ENCODE data around the gene RMDN3. TPM values are rescaled to one million over a fixed set of nuclear protein-coding genes. Genes with fewer than 3 reads are reported as not detected.
A peak's percentile ranks its signal among the peaks of the same experiment; 100 is the strongest.

Gene RMDN3, protein sequence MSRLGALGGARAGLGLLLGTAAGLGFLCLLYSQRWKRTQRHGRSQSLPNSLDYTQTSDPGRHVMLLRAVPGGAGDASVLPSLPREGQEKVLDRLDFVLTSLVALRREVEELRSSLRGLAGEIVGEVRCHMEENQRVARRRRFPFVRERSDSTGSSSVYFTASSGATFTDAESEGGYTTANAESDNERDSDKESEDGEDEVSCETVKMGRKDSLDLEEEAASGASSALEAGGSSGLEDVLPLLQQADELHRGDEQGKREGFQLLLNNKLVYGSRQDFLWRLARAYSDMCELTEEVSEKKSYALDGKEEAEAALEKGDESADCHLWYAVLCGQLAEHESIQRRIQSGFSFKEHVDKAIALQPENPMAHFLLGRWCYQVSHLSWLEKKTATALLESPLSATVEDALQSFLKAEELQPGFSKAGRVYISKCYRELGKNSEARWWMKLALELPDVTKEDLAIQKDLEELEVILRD
- 43.1 TPM for polyA plus RNA-seq (ENCODE audit: insufficient read length)
- long read RNA-seq, donor 1, transcript RMDN3-202 (13 exons, 2,251 nt) = major isoform, 5 of 5 reads
- long read RNA-seq, donor 1, partial matches to known transcripts = 0 of 5 reads
- long read RNA-seq, donor 1, other reads (novel, unspliced or antisense) = 0 of 5 reads
- long read RNA-seq, donor 2, transcript RMDN3-202 (13 exons, 2,251 nt) = major isoform, 5 of 5 reads
- long read RNA-seq, donor 2, partial matches to known transcripts = 0 of 5 reads
- long read RNA-seq, donor 2, other reads (novel, unspliced or antisense) = 0 of 5 reads
- long read RNA-seq, donor 3, partial matches to known transcripts = 0 of 5 reads
- long read RNA-seq, donor 3, other reads (novel, unspliced or antisense) = 0 of 5 reads
- long read RNA-seq, donor 4 = 0 reads
- long read RNA-seq, donor 5, transcript RMDN3-202 (13 exons, 2,251 nt) = major isoform, 11 of 12 reads
- long read RNA-seq, donor 5, partial matches to known transcripts = 0 of 12 reads
- long read RNA-seq, donor 5, other reads (novel, unspliced or antisense) = 0 of 12 reads
- long read RNA-seq, donor 6, transcript RMDN3-202 (13 exons, 2,251 nt) = major isoform, 7 of 8 reads
- long read RNA-seq, donor 6, partial matches to known transcripts = 0 of 8 reads
- long read RNA-seq, donor 6, other reads (novel, unspliced or antisense) = 0 of 8 reads
- long read RNA-seq, donor 7, transcript RMDN3-202 (13 exons, 2,251 nt) = major isoform, 14 of 14 reads
- long read RNA-seq, donor 7, partial matches to known transcripts = 0 of 14 reads
- long read RNA-seq, donor 7, other reads (novel, unspliced or antisense) = 0 of 14 reads
- long read RNA-seq, donor 8, transcript RMDN3-202 (13 exons, 2,251 nt) = major isoform, 5 of 5 reads
- long read RNA-seq, donor 8, partial matches to known transcripts = 0 of 5 reads
- long read RNA-seq, donor 8, other reads (novel, unspliced or antisense) = 0 of 5 reads

DNA sequence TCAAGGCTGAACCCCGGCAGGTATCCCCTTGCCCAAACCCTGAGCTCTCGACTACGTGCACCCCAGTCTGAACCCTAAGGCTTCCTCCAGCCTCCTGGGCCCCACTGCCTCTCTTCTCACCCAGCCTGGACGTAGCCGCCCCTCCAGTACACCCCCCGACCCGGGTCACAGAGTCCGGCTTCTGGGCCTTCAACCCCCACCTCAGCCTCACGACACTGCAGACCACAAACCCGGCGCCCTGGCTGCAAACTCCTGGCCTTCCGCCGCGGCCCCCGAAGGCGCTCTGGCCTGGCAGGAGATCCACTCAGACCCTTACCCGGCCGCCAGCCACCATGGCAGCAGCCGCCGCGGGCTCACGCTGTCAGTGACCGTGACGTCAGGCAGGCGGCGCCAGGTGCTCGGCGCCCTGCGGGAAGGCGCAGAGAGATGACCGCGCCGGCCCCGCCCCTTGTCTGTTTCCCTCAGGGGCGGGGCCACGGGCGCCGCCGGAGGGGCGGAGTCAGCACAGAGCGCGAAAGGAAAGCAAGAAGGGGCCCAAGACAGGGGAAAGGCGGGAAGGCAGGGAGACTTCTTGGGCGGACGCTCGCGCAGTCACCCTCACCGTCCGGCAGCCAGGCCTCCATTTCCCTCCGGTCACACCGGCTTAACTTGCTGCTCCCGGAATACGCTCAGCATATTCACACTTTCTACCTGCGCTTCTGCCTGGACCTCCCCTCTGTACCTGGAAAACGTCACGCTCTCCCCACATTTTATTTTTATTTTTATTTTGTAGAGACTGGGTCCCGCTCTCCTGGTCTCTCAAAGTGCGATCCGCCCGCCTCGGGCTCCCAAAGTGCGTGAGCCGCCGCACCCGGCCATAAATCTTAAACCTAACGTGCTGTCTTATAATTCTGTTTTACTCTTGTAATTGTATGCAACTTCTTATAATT is at the start of gene RMDN3:
Gene RMDN3, minus strand, starts transcription at position 372 of the 929 bp plus-strand sequence. CDS start 471 bp downstream, outside the sequence.
- DNase-seq = peak; percentile 95

DNA sequence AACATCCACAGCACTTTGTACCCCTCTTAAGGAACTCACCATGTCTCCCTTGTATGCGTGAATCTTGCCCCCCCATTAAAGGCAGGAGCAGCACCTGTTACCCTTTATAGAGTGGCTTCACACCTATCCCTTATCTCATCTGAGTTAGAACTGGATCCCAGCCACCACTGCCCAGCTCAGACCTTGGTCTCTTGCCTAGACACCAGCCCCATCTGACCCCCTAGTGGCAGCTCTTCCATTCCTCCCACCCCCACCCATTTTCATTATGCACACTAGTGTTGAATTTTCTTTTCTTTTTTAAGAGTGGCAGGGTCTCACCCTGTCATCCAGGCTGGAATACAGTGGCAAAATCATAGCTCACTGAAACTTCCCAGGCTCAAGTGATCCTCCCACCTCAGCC is 48.6 kb upstream of the RMDN3 start:
- no peak for DNase-seq

DNA sequence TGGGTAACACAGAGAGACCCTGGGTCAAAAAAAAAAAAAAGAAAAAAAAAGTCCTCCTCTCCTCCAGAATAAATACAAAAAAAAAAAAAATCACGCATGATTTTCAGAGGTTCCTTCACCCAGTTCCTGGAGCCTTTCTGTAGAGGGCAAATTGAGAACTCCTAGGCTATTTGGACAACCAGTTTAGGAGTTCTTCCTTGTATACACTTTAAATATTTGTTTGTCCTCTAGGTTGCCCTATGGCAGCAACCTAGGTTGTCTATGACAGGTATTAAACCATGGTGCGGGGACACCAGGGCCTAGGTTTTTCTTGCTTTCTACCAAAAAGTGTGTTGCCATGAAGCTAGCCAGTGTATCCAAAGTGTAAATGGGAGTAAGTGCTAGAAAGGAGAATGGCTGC is 48.0 kb upstream of the RMDN3 start:
- DNase-seq = no peak

DNA sequence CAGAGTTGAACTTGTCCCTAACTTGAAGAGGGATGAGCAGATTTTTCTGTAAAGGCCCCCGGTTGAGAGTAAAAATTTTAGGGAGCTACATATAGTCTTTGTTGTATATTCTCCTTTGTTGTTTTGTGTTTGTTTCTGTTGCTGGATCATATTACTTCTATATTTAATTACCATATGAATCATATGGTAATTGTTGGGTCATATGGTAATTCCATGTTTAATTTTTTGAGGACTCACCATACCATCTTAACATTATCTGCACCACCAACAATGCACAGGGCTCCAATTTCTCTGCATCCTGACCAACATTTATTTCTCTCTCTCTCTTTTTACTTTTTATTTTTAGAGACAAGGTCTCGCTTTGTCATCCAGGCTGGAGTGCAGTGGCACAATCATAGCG is 44.5 kb upstream of the RMDN3 start:
- DNase-seq = no peak

DNA sequence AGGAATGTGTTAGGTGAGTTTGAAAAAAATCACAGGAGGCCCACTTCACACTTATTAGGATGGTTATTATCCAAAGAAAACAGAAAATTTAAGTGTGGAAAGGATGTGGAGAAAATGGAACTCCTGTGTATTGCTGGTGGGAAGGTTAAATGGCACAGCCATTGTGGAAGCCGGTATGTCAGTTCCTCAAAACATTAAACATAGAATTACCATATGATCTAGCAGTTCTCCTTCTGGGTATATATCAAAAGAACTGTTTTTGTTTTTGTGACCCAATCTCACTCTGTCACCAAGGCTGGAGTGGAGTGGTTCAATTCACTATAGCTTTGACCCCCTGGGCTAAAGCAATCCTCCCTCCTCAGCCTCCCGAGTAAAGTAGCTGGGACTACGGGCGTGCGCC is 41.5 kb upstream of the RMDN3 start:
- no peak for DNase-seq

DNA sequence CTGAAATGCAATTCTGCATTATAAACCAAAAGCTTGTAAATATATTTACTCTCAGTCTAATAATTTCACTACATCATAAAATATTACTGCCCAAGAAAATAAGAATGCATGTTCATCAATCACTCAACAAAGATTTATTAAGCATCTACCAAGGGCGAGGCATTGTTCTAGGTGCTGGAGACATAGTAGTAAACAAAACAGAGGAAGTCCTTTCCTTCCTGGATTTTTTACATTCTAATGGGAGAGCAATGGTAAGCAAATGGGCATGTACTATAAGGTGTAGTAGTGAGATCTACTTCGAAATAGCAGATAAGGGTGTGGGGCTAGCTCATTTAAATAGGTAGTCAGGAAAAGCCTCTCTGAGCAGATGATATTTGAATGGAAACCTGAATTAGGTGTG is 41.0 kb upstream of the RMDN3 start:
- DNase-seq = no peak

DNA sequence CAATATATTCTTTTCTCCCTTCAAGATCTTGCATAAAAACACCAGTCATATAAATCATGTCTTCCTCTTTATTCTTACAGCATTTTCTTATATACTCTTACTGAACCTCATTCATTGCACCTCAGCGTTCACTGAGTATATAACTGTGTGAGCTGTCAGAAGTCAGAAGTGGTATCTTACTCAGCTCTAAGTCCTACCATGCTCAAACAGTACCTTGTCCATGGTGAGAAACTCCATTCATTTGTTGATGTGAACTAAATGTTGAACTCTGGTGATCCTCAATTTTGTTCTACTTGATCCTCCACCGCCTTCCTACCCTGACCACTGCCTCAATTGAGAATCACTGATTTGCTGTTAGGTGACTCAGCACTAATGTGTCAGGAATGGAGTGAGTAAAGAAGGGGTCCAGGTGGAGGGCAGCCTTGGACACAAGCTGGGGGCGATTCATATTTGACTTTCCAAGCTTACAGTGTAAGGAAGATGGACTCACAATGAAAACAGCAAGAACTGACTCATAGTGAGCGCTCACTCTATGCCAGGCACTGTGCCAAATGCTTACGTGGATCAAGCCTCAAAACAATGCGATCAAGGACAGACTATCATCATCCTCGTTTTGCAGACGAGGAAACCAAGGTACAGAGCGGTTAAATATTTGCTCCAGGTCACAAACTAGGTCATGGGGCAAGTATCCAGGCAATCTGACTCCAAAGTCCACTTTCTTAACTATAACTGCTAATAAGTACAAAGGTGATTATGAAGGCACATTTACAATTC is 38.3 kb upstream of the RMDN3 start:
- no peak for DNase-seq

DNA sequence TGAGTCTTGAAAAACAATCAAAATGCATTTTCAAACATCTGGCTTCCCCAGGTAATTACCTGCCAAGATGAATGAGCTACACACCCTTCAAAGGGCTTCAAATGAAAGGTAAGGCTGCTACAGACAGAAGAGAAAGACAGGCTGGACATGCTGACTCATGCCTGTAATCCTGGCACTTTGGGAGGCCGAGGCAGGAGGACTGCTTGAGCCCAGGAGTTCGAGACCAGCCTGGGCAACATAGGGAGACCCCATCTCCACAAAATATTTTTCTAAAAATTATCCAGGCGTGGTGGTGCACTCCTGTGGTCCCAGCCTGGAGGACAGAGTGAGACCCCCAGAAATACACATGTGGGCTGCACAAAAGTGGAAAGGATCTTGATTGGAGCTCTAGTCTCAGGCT is 37.3 kb upstream of the RMDN3 start:
- DNase-seq = no peak

DNA sequence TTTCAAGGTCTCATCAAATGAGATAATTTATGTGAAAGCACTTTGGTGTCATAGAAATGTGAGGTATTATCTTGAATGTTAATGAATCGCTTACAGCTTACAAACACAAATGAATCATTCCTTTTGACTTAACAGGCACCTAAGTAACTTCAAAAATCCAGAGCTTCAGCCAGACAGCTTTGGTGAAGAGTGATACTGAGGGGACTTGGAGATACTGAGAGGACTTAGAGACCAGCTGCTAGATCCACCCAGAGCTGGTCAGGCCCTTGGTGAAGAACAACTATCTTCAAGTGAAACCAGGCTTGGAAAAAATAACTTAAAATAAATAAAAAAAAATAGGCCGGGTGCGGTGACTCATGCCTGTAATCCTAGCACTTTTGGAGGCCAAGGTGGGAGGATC is 35.7 kb upstream of the RMDN3 start:
- no peak for DNase-seq

DNA sequence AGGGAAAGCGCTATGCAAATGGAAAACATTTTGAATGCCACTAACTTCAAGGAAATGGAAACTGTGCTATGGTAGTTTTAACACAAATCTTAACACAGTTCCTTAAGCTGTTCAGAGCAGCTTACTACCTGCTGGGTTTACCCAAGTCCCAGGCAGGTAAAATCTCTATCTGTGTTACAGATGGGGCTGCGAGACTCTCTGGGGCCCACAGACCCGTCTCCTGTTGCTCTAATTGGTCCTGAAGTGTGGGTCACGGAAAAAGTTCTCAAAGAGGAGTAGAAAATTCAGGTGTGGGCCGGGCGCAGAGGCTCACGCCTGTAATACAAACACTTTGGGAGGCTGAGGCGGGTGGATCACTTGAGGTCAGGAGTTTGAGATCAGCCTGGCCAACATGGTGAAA is 34.9 kb upstream of the RMDN3 start:
- no peak for DNase-seq

DNA sequence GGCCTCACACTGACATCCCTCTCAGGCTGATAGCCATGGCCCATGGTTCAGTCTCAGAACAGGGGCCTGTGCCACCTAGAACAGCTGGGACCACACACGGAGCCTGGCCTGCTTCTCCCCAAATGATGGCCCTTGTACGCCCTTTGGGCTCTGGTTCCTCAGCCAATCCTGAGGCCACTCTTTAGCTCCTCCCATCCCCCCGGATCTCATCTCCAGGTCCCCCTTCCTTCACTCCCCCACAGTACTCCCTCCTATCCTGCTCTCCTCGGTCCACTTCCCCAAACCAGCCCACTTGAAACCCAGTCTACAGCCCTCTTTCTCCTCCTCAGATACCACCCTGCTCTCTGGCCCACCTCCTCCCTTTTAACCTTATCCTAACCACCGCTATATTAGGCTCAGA is 34.1 kb upstream of the RMDN3 start:
- no peak for DNase-seq

DNA sequence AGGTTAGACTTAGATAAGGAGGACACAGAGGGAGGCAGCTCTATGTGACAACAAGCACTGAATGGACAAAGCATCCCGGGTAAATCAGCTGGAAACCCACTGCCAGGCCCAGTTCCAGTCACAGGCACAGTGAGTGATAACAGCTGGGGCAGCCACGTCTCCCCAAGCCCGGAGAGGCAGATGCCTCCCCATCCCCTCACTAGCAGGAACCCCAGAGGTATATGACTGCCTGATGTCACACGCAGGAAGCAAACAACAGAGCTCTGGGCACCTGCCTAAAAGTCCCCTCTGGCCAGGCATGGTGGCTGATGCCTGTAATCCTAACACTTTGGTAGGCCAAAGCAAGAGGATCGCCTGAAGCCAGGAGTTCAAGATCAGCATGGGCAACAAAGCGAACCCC is 32.9 kb upstream of the RMDN3 start:
- DNase-seq = no peak

DNA sequence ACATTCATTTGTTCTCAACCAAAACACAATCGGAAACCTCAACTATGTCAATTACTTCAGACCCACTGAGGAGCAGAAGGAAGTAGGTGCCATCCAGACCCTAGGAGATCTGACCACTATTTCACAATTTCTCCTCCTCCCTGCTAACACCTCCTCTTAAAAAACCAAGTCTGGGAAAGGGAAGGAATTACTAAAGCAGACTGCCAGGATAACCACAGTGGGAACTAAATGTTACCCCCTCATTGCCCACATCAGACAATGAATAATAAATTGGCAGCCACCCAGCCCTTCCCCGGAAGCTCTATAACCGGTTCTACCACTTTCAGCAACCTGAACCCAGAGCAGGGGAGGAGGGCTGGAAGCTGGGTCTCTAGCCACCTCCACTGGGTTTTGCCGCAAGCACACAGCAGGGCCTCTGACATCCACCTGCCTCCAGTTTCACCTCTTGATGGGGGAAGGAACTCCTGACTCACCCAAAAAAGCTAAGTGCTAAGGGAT is 32.3 kb upstream of the RMDN3 start:
- DNase-seq = no peak

DNA sequence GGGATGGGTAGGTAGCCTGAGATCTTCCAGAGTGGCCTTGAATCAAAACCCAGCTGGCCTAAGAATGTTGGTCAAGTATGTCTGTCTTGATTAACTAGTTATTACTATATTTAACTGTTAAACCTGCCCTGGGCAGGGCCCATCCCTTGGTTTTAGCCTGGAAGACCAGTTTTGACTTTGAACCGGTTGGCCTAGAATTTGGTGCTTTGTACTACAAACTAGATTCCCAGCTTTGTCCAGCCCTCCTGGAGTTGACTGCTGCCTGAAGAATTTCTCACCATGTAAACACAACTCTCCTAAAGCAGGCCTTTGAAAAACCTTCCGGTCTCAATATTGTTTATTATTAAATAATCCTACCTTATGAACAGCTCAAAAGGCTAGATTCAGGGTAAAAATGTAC is 30.8 kb upstream of the RMDN3 start:
- no peak for DNase-seq

DNA sequence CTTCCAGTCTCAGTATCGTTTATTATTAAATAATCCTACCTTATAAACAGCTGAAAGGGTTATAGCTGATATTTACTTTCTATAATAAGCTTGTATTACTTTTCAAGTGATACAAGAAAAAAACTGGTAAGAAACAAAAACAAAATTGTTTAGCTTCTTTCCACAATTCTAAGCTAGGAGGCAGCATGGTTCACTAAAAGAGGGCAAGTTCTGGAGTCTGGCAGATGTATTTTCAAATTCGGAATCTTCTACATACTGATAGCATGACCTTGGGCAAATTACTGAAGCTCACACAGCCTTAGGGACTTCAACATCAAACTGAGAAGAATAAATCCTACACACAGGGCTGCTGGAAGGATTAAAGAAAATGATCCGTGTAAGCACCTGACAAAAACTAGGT is 30.1 kb upstream of the RMDN3 start:
- no peak for DNase-seq

DNA sequence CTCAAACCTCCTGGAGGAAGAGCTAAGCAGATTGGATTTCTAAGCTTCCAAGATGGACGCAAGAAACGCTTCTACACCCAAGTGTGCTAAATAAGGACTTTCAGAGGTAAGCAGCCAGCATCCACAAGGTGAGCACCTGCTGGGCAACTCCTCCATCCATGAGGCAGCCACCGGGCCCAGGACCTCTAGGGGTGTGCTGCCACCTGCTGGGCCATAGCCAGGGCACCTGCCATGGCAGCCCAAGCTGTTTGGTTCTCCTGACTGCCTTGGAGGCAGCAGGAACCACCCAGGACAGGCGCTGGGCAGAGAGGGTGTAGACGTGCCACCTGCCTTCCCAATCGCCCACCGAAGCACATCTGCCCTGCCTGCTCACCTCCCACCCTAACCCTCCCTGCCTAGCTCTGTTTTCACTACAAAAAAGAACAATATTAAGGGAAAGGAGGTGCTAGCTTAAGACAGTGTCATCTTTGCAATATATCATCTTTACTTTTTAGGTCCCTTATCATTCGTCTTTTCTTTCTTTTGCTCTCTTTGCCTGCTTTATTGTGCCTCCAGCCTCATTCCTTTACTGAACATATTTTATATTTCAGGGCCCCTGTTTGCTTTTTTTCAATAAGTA is 27.7 kb upstream of the RMDN3 start:
- no peak for DNase-seq

DNA sequence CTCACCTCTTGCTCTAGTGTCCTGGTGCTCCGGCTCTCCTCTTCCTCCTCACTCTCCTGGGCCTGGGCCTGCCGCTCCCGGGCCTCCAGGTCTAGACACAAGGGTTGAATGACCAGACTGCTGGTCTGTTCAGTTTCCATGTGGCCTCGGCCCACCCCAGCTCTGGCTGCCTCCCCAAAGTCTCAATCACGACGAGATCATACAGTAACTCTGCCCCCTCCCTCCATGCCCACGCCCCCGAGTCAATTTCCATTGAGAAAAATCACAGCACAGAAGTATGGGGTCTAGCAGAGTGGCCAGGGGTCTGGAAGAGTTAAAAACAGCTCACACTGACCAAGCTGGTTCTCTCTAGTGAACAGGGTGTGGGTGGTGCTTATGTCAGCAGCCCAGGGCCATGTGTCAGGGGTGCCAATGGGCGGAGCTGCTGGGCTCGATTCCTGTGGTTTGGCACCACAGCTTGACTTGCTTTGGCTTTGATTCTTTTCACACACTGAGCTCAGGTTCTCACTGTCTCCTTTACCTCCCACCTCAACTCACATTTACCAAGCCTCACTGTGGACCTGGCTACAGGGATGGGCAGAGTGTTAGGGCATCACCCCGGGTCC is 21.6 kb upstream of the RMDN3 start:
- no peak for DNase-seq

DNA sequence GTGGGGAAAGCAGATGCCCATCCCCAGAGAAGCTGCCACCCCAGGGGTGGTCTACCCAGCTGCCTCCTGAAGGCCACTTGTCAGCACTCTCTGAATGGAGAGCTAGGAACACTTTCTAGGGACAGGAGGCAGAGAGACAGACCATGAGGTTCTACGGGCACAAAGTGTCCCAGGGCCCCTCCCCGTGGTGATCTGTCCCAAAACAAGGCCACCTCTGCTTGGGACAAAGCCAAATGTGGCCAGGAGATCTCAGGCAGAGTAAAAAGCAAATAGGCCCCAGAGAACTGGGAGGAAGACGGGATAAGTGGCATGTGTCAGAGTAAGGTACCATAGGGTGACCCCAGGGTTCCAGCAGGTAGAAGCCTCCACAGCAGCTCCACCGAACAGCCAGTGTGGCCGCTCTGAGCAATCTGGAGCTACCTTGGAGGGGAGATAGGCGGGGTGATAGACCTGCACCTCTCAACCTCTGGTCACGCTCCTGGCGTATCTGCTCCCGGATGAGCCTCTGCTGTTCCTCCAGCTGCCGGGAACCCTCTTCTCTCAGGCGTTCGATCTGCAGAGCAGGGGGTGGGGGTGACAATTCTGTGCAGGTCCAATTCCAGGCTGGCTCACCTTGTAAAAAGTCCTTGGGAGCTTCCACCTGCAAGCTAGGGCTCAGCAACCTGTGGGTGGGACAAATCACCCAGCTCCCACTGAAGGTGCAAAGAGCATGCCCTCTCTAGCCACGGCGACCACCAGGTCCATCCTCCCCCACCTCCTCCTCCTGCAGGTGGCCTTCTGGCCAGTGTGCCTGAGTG is 20.9 kb upstream of the RMDN3 start:
- DNase-seq = no peak
